DMS153 (cell line): Measurements from ENCODE around the gene TUBGCP2.
"Not testable (repeated sequence)": the region's sequence is repeated elsewhere in the genome, so short reads cannot be mapped to it uniquely, and the experiment has no call there.

Experiments used
- DNase-seq: peaks from one replicate; lab custom pipeline; 2025; lab: John Stamatoyannopoulos, UW

The TUBGCP2 gene

DNA sequence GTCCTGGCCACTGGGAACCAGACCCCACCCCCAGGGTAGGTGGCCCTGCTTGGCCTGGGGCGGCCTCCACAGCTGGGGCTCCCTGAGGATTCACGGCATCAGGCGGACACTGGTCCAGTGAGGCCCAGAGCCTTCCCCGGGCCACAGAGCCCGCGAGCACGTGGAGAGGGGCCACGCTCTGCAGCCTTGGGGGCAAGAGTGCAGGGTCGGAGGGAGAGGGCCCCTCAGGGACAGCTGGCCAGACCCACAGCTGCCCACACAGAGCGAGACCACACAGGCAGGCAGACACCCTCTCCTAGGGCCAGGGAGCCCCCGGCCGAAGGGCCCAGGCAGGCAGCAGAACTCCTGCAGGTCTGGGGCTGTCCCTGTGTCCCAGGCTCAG, 60.3 kb downstream of the TUBGCP2 start:
- DNase-seq: no peak

- no peak for DNase-seq
Observed at GRCh38 chr10:133247681-133248333, 60.9 kb downstream of the TUBGCP2 start.

DNA sequence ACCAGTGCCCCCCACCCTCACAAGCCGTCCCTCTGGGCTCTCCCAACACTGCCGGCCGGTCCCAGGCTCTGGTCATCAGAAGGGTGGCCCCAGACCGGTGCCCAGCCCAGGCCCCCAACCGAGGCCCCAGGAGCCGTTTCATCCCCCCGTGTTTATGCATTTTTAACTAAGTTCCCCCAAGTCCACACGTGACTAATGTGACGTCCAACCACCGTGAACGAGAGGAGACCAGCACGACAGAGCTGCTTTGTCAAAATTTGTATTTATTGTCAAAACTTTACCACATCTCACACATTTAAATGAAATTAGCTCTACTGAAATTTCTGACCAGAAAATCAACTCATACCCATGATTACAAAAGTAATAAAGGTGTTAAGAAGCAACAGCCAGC, 62.4 kb downstream of the TUBGCP2 start:
- no peak for DNase-seq

DNA sequence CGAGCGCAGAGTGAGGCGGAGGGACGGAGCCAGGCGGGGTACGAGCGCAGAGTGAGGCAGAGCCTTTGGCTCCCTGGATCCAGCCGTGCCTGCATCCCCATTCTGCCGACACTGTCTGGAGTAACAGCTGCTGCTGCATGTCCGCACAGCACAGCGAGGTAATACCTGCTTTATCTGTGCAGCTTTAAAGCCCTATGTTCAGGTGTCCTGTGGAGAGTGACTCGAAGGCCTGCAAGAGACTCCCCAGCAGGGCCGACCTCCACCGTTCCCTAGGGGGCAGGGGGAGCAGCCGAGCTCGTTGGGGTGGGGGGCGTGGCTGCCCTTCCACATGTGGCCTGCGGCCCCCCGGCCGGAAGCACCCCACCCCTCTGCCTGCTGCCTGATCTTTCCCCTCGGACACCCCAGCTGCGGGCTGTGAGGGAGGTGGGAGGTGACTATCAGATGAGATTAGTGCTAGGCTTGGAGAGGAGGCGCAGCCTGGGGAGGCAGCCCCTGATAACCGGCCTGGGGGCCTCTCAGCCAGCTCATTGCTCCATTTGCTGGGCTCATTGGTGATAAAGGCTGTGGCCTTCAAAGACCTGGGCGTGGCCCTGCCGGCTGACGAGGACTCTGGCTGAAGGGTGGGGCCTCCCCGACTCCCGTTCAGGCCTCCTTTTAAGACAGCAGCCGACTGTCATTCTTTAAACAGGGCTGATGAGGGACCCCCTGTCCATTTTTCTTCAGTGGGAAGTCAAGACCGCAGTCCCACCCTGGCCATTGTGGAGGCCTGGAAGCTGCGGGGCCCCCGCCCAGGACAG, 63.0 kb downstream of the TUBGCP2 start:
- no peak for DNase-seq

GRCh38 chr10:133243593-133243992, 65.1 kb downstream of the TUBGCP2 start:
- DNase-seq: no peak

GRCh38 chr10:133242611-133243356, 65.9 kb downstream of the TUBGCP2 start:
- no peak for DNase-seq

- DNase-seq: no peak
Observed at GRCh38 chr10:133241501-133242205, 67.0 kb downstream of the TUBGCP2 start.

DNA sequence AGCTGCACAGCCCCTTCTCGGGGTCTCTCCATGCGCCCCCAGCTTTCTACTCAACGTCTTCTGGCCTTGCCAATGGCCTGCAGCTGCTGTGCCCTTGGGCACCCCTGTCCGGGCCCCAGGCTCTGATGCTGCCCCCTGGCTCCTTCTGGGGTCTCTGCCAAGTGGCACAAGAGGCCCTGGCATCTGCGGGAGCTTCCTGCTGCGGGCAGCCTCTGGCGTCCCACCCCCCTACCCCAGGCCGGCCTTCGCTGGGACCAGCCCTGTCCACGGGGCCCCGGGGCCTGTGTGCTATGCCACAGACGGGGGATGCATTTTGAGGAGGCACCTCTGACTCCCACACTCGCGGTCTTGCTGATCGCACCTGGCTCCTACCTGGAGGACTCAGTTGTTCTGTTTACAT, 68.7 kb downstream of the TUBGCP2 start:
- no peak for DNase-seq

DNA sequence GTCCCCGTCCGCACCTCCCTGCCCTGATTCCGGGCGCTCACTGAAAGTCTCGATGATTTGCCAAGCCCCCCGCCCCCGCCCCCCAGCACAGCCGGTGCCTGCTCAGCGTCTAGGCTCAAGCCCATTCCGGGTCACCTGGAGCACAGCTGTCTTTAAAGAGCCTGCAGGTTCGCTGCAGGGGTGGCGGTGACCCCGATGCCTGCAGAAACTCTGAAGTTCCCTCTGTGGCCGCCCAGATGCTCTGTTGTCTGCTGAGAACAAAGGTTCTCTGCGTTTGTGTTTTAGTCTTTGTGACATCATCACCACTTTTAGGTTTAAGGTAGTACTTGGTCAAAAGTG, 70.2 kb downstream of the TUBGCP2 start:
- no peak for DNase-seq

DNA sequence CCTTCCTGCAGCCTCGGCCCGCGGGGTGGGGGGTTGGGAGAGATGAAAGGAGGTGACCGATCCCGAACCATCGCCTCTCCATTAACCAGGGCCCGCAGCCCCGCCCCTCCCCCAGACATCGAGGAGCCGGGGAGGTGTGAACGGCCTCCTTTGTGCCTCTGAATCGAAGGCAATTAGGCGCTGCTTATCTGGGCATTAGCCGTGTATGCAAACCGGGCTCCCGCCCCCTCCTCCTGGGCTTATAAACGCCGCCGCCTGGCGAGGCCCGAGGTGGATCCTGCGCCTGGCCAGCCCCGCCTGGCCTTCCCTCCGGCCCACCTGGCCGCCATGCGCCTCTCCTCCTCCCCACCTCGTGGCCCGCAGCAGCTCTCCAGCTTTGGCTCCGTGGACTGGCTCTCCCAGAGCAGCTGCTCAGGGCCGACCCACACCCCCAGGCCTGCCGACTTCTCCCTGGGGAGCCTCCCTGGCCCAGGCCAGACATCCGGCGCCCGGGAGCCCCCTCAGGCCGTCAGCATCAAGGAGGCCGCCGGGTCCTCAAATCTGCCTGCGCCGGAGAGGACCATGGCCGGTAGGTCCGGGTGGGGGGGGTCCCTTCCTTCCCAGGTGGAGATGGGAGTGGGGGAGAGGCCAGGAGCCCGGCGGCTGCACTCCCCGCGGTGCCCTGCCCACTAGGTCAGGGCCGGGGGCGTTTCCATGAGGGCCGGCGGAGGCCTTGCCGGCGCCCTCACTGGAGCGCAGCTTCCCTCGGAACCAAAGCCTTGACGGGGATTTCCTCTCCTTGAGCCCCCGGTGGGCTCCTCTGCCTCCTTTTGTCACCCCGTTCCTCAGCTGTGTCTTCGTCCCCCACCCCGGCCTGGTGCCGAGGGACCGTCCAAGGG, 70.8 kb downstream of the TUBGCP2 start, which contains the start of gene VENTX:
Gene VENTX (plus strand): TSS at position 268 of the 878 bp plus-strand sequence. CDS start 60 bp downstream, at position 328.
- no peak for DNase-seq

- DNase-seq: no peak
Observed at GRCh38 chr10:133237241-133237587, 71.5 kb downstream of the TUBGCP2 start.

- no peak for DNase-seq
Observed at GRCh38 chr10:133236401-133237240, 72.1 kb downstream of the TUBGCP2 start.

- no peak for DNase-seq
Observed at GRCh38 chr10:133235932-133236331, 72.7 kb downstream of the TUBGCP2 start.

GRCh38 chr10:133235265-133235855, 73.3 kb downstream of the TUBGCP2 start:
- DNase-seq: no peak

GRCh38 chr10:133234796-133235195, 73.9 kb downstream of the TUBGCP2 start:
- DNase-seq: not testable (repeated sequence)

DNA sequence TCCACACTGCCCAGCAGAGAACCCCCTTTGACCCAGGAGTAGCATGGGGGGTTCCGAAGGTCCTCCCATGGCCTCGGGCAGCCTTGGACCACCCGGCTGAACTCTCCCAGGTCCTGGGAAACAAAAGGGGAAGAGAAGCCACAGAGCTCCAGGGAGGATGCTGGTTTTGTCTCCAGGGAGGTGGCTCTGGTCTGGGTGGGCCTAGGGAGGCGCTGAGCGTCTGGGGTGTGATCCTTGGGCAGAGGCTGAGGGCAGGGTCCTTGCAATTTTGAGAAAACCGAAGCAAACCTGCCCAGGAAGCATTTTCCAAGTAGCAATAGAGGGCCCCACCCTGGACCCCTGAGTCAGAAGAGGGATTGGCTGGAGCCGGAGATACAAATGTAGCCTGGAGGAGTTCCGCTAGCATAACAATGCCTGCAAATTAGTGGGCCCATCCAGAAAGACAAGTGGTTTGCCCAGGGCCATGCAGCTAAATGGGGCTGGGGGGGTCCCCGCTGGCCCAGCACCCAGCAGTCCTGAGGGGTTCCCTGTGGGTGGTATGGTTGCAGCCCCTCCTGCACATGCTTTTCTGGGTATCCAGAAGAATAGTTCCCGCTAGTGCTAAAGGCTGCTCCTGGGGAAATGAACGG, 76.6 kb downstream of the TUBGCP2 start:
- DNase-seq: no peak

GRCh38 chr10:133231244-133231945, 77.3 kb downstream of the TUBGCP2 start:
- DNase-seq: no peak

GRCh38 chr10:133230387-133231195, 78.1 kb downstream of the TUBGCP2 start:
- DNase-seq: no peak
